Measurements from ENCODE around the gene AKR1D1.

Gene AKR1D1

GRCh38 chr7:138157702-138158101, 81.4 kb downstream of the AKR1D1 start:
- Histone ChIP-seq H3K4me3 (ENCODE audit: low read depth, low read length) (no peak overlapping the region), H3K36me3 (ENCODE audit: control insufficient read depth, insufficient read depth, low read length) (no peaks in the 10 kb centered on the region), H3K9ac (ENCODE audit: low read depth, low read length) (no peak overlapping the region), H3K4me1 (ENCODE audit: control insufficient read depth, insufficient read depth, low read length) (peaks cover 4% of the 10 kb centered on the region), H3K9me3 (ENCODE audit: control insufficient read depth, insufficient read depth, low read length) (no peaks in the 10 kb centered on the region), H3K27me3 (ENCODE audit: control insufficient read depth, insufficient read depth, low read length) (no peaks in the 10 kb centered on the region)

- H3K4me3 ChIP-seq (ENCODE audit: low read depth, low read length) = no peak overlapping the region
- peaks cover 4% of the 10 kb centered on the region for H3K4me1 ChIP-seq (ENCODE audit: control insufficient read depth, insufficient read depth, low read length)
- H3K36me3 ChIP-seq (ENCODE audit: control insufficient read depth, insufficient read depth, low read length) = no peaks in the 10 kb centered on the region
- H3K27me3 ChIP-seq (ENCODE audit: control insufficient read depth, insufficient read depth, low read length) = no peaks in the 10 kb centered on the region
- H3K9ac ChIP-seq (ENCODE audit: low read depth, low read length) = no peak overlapping the region
- H3K9me3 ChIP-seq (ENCODE audit: control insufficient read depth, insufficient read depth, low read length) = peaks cover 3% of the 10 kb centered on the region
These were observed 82.7 kb downstream of the AKR1D1 start for GRCh38 chr7:138158739-138159528.

GRCh38 chr7:138161600-138162081, 85.4 kb downstream of the AKR1D1 start:
- H3K9me3 ChIP-seq (ENCODE audit: control insufficient read depth, insufficient read depth, low read length) = peaks cover 15% of the 10 kb centered on the region
- H3K4me1 ChIP-seq (ENCODE audit: control insufficient read depth, insufficient read depth, low read length) = peaks cover 4% of the 10 kb centered on the region
- no peak overlapping the region for H3K4me3 ChIP-seq (ENCODE audit: low read depth, low read length)
- no peaks in the 10 kb centered on the region for H3K27me3 ChIP-seq (ENCODE audit: control insufficient read depth, insufficient read depth, low read length)
- no peak overlapping the region for H3K9ac ChIP-seq (ENCODE audit: low read depth, low read length)
- H3K36me3 ChIP-seq (ENCODE audit: control insufficient read depth, insufficient read depth, low read length) = no peaks in the 10 kb centered on the region

DNA sequence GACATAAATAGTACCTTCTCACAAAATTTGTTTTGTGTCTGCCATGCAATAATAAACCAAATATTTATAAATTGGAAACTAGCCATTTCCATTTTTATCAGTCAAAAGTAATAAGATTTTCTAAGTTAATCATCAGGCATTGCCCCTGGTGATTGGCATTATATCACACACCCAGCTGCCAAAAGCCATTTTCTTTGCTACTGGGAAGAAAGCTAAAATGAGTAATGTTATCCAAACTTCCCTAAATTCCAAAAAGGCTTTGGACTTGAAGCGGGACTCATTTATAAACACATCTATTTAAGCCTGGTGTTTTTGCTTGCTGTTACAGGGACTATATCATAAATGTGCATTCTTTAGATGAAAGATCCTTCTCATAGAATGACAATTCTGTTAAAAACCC, 86.0 kb downstream of the AKR1D1 start:
- H3K9me3 ChIP-seq (ENCODE audit: control insufficient read depth, insufficient read depth, low read length) = peaks cover 15% of the 10 kb centered on the region
- no peaks in the 10 kb centered on the region for H3K36me3 ChIP-seq (ENCODE audit: control insufficient read depth, insufficient read depth, low read length)
- H3K9ac ChIP-seq (ENCODE audit: low read depth, low read length) = no peak overlapping the region
- H3K4me3 ChIP-seq (ENCODE audit: low read depth, low read length) = no peak overlapping the region
- H3K27me3 ChIP-seq (ENCODE audit: control insufficient read depth, insufficient read depth, low read length) = no peaks in the 10 kb centered on the region
- peaks cover 7% of the 10 kb centered on the region for H3K4me1 ChIP-seq (ENCODE audit: control insufficient read depth, insufficient read depth, low read length)

DNA sequence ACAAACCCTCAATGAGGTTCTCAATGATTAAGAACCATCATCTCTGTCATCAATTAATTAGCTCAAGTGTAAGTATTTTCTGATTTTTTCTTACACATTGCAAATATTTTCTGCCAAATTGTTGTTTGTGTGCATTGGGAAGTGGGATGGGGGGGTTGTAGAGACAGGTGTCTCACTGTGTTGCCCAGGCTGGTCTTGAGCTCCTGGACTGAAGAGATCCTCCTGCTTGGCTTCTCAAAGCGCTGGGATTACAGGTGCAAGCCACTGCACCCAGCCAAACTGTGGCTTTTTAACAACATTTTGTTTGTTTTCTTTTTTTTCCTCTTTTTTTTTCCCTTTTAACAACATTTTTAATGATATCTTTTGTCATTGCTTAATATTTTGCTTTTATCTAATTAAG, 87.5 kb downstream of the AKR1D1 start:
- Histone ChIP-seq H3K9me3 (ENCODE audit: control insufficient read depth, insufficient read depth, low read length) (peaks cover 15% of the 10 kb centered on the region), H3K9ac (ENCODE audit: low read depth, low read length) (no peak overlapping the region), H3K27me3 (ENCODE audit: control insufficient read depth, insufficient read depth, low read length) (no peaks in the 10 kb centered on the region), H3K4me3 (ENCODE audit: low read depth, low read length) (no peak overlapping the region), H3K4me1 (ENCODE audit: control insufficient read depth, insufficient read depth, low read length) (peaks cover 18% of the 10 kb centered on the region), H3K36me3 (ENCODE audit: control insufficient read depth, insufficient read depth, low read length) (no peaks in the 10 kb centered on the region)

GRCh38 chr7:138164804-138165203, 88.5 kb downstream of the AKR1D1 start:
- H3K9me3 ChIP-seq (ENCODE audit: control insufficient read depth, insufficient read depth, low read length) = peaks cover 15% of the 10 kb centered on the region
- no peak overlapping the region for H3K4me3 ChIP-seq (ENCODE audit: low read depth, low read length)
- no peak overlapping the region for H3K9ac ChIP-seq (ENCODE audit: low read depth, low read length)
- no peaks in the 10 kb centered on the region for H3K27me3 ChIP-seq (ENCODE audit: control insufficient read depth, insufficient read depth, low read length)
- peaks cover 20% of the 10 kb centered on the region for H3K4me1 ChIP-seq (ENCODE audit: control insufficient read depth, insufficient read depth, low read length)
- H3K36me3 ChIP-seq (ENCODE audit: control insufficient read depth, insufficient read depth, low read length) = no peaks in the 10 kb centered on the region

GRCh38 chr7:138166681-138167080, 90.4 kb downstream of the AKR1D1 start:
- peaks cover 15% of the 10 kb centered on the region for H3K9me3 ChIP-seq (ENCODE audit: control insufficient read depth, insufficient read depth, low read length)
- no peaks in the 10 kb centered on the region for H3K36me3 ChIP-seq (ENCODE audit: control insufficient read depth, insufficient read depth, low read length)
- H3K9ac ChIP-seq (ENCODE audit: low read depth, low read length) = no peak overlapping the region
- H3K4me1 ChIP-seq (ENCODE audit: control insufficient read depth, insufficient read depth, low read length) = peaks cover 34% of the 10 kb centered on the region
- H3K27me3 ChIP-seq (ENCODE audit: control insufficient read depth, insufficient read depth, low read length) = no peaks in the 10 kb centered on the region
- H3K4me3 ChIP-seq (ENCODE audit: low read depth, low read length) = no peak overlapping the region

DNA sequence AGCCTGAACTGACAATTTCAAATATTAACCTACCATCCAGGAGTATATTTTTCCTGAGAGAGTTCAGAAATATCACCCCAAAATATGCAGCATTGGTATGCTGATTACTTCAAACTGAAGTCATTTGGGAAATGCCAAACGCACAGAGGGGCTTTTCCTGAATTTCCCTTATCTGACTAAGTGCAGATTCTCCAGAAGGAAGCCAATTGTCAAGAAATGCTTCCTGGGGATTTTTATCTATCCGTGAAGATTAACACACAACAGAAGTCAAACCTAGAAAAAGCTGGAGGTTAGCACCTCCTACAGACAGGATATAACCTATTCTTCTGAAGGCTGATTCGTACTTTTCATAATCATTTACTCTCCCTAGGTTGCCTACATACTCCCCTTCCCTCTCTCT, 91.0 kb downstream of the AKR1D1 start:
- Histone ChIP-seq H3K4me1 (ENCODE audit: control insufficient read depth, insufficient read depth, low read length) (peaks cover 30% of the 10 kb centered on the region), H3K4me3 (ENCODE audit: low read depth, low read length) (no peak overlapping the region), H3K36me3 (ENCODE audit: control insufficient read depth, insufficient read depth, low read length) (no peaks in the 10 kb centered on the region), H3K9ac (ENCODE audit: low read depth, low read length) (no peak overlapping the region), H3K27me3 (ENCODE audit: control insufficient read depth, insufficient read depth, low read length) (no peaks in the 10 kb centered on the region), H3K9me3 (ENCODE audit: control insufficient read depth, insufficient read depth, low read length) (peaks cover 15% of the 10 kb centered on the region)

DNA sequence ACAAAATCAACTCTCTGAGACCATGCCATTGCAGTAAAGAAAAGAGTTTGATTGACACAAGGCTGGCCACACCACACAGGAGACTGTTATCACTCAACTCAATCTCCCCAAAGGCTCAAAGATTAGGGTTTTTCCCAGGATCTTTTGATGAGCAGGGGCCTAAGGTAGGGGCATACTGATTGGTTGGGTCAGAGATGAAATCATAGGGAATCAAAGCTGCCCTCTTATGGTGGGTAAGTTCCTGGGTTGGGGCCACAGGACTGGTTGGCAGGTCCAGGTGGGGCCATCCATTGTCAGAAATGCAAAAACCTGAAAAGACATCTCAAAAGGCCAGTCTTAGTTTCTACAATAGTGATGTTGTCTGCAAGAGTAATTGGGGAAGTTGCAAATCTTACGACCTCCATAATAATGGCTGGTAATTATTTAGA, 91.6 kb downstream of the AKR1D1 start:
- Histone ChIP-seq H3K9ac (ENCODE audit: low read depth, low read length) (no peak overlapping the region), H3K27me3 (ENCODE audit: control insufficient read depth, insufficient read depth, low read length) (no peaks in the 10 kb centered on the region), H3K9me3 (ENCODE audit: control insufficient read depth, insufficient read depth, low read length) (peaks cover 15% of the 10 kb centered on the region), H3K36me3 (ENCODE audit: control insufficient read depth, insufficient read depth, low read length) (no peaks in the 10 kb centered on the region), H3K4me3 (ENCODE audit: low read depth, low read length) (no peak overlapping the region), H3K4me1 (ENCODE audit: control insufficient read depth, insufficient read depth, low read length) (peaks cover 30% of the 10 kb centered on the region)

Measured in iPS-15b (cell line).